Measurements from ENCODE around the gene OR56B1. TPM values are rescaled to one million over a fixed set of nuclear protein-coding genes. Genes with fewer than 3 reads are reported as not detected.

The OR56B1 gene
- total and polyA plus RNA-seq, 2 donors from 2014 or later: 0.28 TPM; not detected in 1

- no peaks in the 10 kb centered on the region for H3K9me3 ChIP-seq (ENCODE audit: control insufficient read depth in 2 of 3, insufficient read depth in 1 of 3, low read length in 3 of 3)
- H3K27ac ChIP-seq (ENCODE audit: low read depth in 2 of 2, low read length in 2 of 2): no peak overlapping the region
- no peak for DNase-seq
- FAIRE-seq: no peak
- no peaks in the 10 kb centered on the region for H3K4me1 ChIP-seq (ENCODE audit: control insufficient read depth in 2 of 3, insufficient read depth in 2 of 3, low read depth in 1 of 3, low read length in 3 of 3)
- H3K9ac ChIP-seq (ENCODE audit: low read length in 3 of 3): no peak overlapping the region
- H3K36me3 ChIP-seq (ENCODE audit: control insufficient read depth in 2 of 3, insufficient read depth in 3 of 3, low read length in 3 of 3): no peaks in the 10 kb centered on the region
- H3K27me3 ChIP-seq (ENCODE audit: control insufficient read depth, insufficient read depth, low read length): no peaks in the 10 kb centered on the region
- intact Hi-C loops (cut with DNase I): no loop called here
- no peak for TF ChIP-seq CTCF (IDR thresholded peaks at IDR 0.05; ENCODE audit: borderline replicate concordance, extremely low read depth, insufficient read depth)
- H3K4me3 ChIP-seq (ENCODE audit: low read length in 3 of 3): no peak overlapping the region
Observed at GRCh38 chr11:5727691-5728090, 8.6 kb upstream of the OR56B1 start.

GRCh38 chr11:5737091-5737490 is 843 bp downstream of the OR56B1 start:
- Histone ChIP-seq H3K27ac (ENCODE audit: low read depth in 2 of 2, low read length in 2 of 2) (no peak overlapping the region), H3K4me1 (ENCODE audit: control insufficient read depth in 2 of 3, insufficient read depth in 2 of 3, low read depth in 1 of 3, low read length in 3 of 3) (no peaks in the 10 kb centered on the region), H3K4me3 (ENCODE audit: low read length in 3 of 3) (no peak overlapping the region), H3K9me3 (ENCODE audit: control insufficient read depth in 2 of 3, insufficient read depth in 1 of 3, low read length in 3 of 3) (no peaks in the 10 kb centered on the region), H3K36me3 (ENCODE audit: control insufficient read depth in 2 of 3, insufficient read depth in 3 of 3, low read length in 3 of 3) (no peaks in the 10 kb centered on the region), H3K27me3 (ENCODE audit: control insufficient read depth, insufficient read depth, low read length) (no peaks in the 10 kb centered on the region), H3K9ac (ENCODE audit: low read length in 3 of 3) (no peak overlapping the region)
- no peak for TF ChIP-seq CTCF (IDR thresholded peaks at IDR 0.05; ENCODE audit: borderline replicate concordance, extremely low read depth, insufficient read depth)
- no peak for FAIRE-seq
- DNase-seq: peak in 2 of 5 donors; percentile 3 to 5
- intact Hi-C loops (cut with DNase I): no loop called here

GRCh38 chr11:5737670-5738392 is 1.6 kb downstream of the OR56B1 start:
- Histone ChIP-seq H3K27me3 (ENCODE audit: control insufficient read depth, insufficient read depth, low read length) (no peaks in the 10 kb centered on the region), H3K4me3 (ENCODE audit: low read length in 3 of 3) (no peak overlapping the region), H3K36me3 (ENCODE audit: control insufficient read depth in 2 of 3, insufficient read depth in 3 of 3, low read length in 3 of 3) (no peaks in the 10 kb centered on the region), H3K27ac (ENCODE audit: low read depth in 2 of 2, low read length in 2 of 2) (no peak overlapping the region), H3K4me1 (ENCODE audit: control insufficient read depth in 2 of 3, insufficient read depth in 2 of 3, low read depth in 1 of 3, low read length in 3 of 3) (no peaks in the 10 kb centered on the region), H3K9me3 (ENCODE audit: control insufficient read depth in 2 of 3, insufficient read depth in 1 of 3, low read length in 3 of 3) (no peaks in the 10 kb centered on the region), H3K9ac (ENCODE audit: low read length in 3 of 3) (no peak overlapping the region)
- peak in 1 of 5 donors; percentile 0 for DNase-seq
- intact Hi-C loops (cut with DNase I): no loop called here
- TF ChIP-seq CTCF (IDR thresholded peaks at IDR 0.05; ENCODE audit: borderline replicate concordance, extremely low read depth, insufficient read depth): no peak
- no peak for FAIRE-seq

All from kidney (tissue), 14 donors.